Left ventricle myocardium inferior (tissue), 1 donor: ENCODE results near the gene UGT1A7. TPM values are rescaled to one million over a fixed set of nuclear protein-coding genes. Genes with fewer than 3 reads are reported as not detected.

Experiments used
- DNase-seq: peaks from one replicate; pipeline ENCODE4 v3.0.0-alpha.2; 2020
- H3K27ac ChIP-seq: fragments of 200-600 bp; replicated peaks from 2 replicates; pipeline ENCODE4 v1.8.0; 2021
- H3K27me3 ChIP-seq: fragments of 200-600 bp; 2 replicates; pipeline ENCODE4 v1.8.0; 2021; ENCODE audit warnings: low read depth
- H3K36me3 ChIP-seq: fragments of 200-600 bp; 2 replicates; pipeline ENCODE4 v1.8.0; 2021
- H3K4me1 ChIP-seq: fragments of 200-600 bp; 2 replicates; pipeline ENCODE4 v1.8.0; 2021
- H3K4me3 ChIP-seq: fragments of 200-600 bp; 2 replicates; pipeline ENCODE4 v1.8.0; 2021; ENCODE audit warnings: mild to moderate bottlenecking, moderate library complexity
- H3K9me3 ChIP-seq: fragments of 200-600 bp; replicated peaks from 2 replicates; pipeline ENCODE4 v1.8.0; 2021
- CTCF ChIP-seq: fragments of 200-600 bp; IDR thresholded peaks from 2 replicates; pipeline ENCODE4 v1.8.0; 2021; ENCODE audit warnings: antibody characterized with exemption, mild to moderate bottlenecking, borderline replicate concordance
- intact Hi-C: fragments of 100-400 bp; cut with micrococcal nuclease; formaldehyde crosslinking; loops from one replicate; pipeline ENCODE4 v1.11.0; 2022
- total RNA-seq: library from RNA; stranded (reverse); fragmentation: NEBNext Ultra II Directional; extraction: Animal tissue kit (Norgen Biotek cat#: 25700); gene quantifications from one replicate; pipeline ENCODE4 v1.2.1, GENCODE V29; 2021
- donor health status: DM: no; HTN: yes; CAD: no; lungs with severe emphysema.

Gene UGT1A7
- total RNA-seq, 1 donor from 2014 or later: not detected

- H3K4me1 ChIP-seq: no peaks in the 10 kb centered on the region
- no peaks in the 10 kb centered on the region for H3K36me3 ChIP-seq
- no peak overlapping the region for H3K4me3 ChIP-seq
- peaks cover 3% of the 10 kb centered on the region for H3K9me3 ChIP-seq
- intact Hi-C loops: no loop called here
- H3K27me3 ChIP-seq: peaks cover 51% of the 10 kb centered on the region
- H3K27ac ChIP-seq: no peak overlapping the region
- no peak for DNase-seq
- no peak for TF ChIP-seq CTCF
Measured at GRCh38 chr2:233810385-233810784, 128.7 kb downstream of the UGT1A7 start.

- H3K27ac ChIP-seq: no peak overlapping the region
- intact Hi-C loops: no loop called here
- H3K27me3 ChIP-seq: peaks cover 51% of the 10 kb centered on the region
- no peaks in the 10 kb centered on the region for H3K36me3 ChIP-seq
- peaks cover 6% of the 10 kb centered on the region for H3K9me3 ChIP-seq
- no peak overlapping the region for H3K4me3 ChIP-seq
- DNase-seq: no peak
- no peak for TF ChIP-seq CTCF
- H3K4me1 ChIP-seq: no peaks in the 10 kb centered on the region
Measured at GRCh38 chr2:233811087-233811486, 129.4 kb downstream of the UGT1A7 start.

- TF ChIP-seq CTCF: no peak
- DNase-seq: no peak
- H3K27me3 ChIP-seq: peaks cover 51% of the 10 kb centered on the region
- H3K4me1 ChIP-seq: no peaks in the 10 kb centered on the region
- no peak overlapping the region for H3K27ac ChIP-seq
- no peaks in the 10 kb centered on the region for H3K36me3 ChIP-seq
- intact Hi-C loops: no loop called here
- H3K9me3 ChIP-seq: peaks cover 11% of the 10 kb centered on the region
- no peak overlapping the region for H3K4me3 ChIP-seq
Measured at GRCh38 chr2:233811732-233812131, 130.0 kb downstream of the UGT1A7 start.

- peaks cover 41% of the 10 kb centered on the region for H3K27me3 ChIP-seq
- H3K4me1 ChIP-seq: no peaks in the 10 kb centered on the region
- TF ChIP-seq CTCF: no peak
- no peaks in the 10 kb centered on the region for H3K36me3 ChIP-seq
- H3K27ac ChIP-seq: no peak overlapping the region
- DNase-seq: no peak
- H3K9me3 ChIP-seq: peaks cover 11% of the 10 kb centered on the region
- intact Hi-C loops: no loop called here
- no peak overlapping the region for H3K4me3 ChIP-seq
Measured at GRCh38 chr2:233813236-233814055, 131.7 kb downstream of the UGT1A7 start.

- Histone ChIP-seq H3K4me1 (no peaks in the 10 kb centered on the region), H3K36me3 (no peaks in the 10 kb centered on the region), H3K9me3 (peaks cover 11% of the 10 kb centered on the region), H3K4me3 (no peak overlapping the region), H3K27me3 (peaks cover 40% of the 10 kb centered on the region), H3K27ac (no peak overlapping the region)
- no peak for DNase-seq
- intact Hi-C loops: no loop called here
- TF ChIP-seq CTCF: no peak
Measured at GRCh38 chr2:233814056-233814835, 132.5 kb downstream of the UGT1A7 start.
